PC-3 (cell line): ENCODE results near the gene AACS. TPM values are rescaled to one million over a fixed set of nuclear protein-coding genes. Genes with fewer than 3 reads are reported as not detected.

Experiments
- ATAC-seq: fragments of 200-7000 bp; cut with Tn5 transposase; 2 replicates; pipeline ENCODE4 v1.9.1; 2020; ENCODE audit warnings: mild to moderate bottlenecking, moderate library complexity
- BruUV-seq: library from RNA; stranded (reverse); fragments of 400-500 nt; replicated peaks from 2 replicates; lab custom pipeline; 2021; lab: Mats Ljungman, UMichigan
- CTCF ChIA-PET: fragments of 300-600 bp; sonication (Branson Sonifier 250); formaldehyde crosslinking; loops from one replicate; lab custom pipeline; 2022; ENCODE audit warnings: antibody characterized with exemption; lab: Charles Lee
- POLR2A ChIA-PET: fragments of 300-600 bp; sonication (Branson Sonifier 250); formaldehyde crosslinking; loops from one replicate; lab custom pipeline; 2022; ENCODE audit warnings: antibody characterized with exemption; ENCODE audit not compliant: unreplicated experiment; lab: Charles Lee
- DNase-seq: peaks from one replicate; pipeline ENCODE4 v3.0.0-alpha.2; 2015
- H2AFZ ChIP-seq: fragments of 300-600 bp; sonication (generic); 2 replicates; pipeline ENCODE4 v1.6.0; 2016; ENCODE audit warnings: antibody characterized with exemption, low read length
- H3F3A ChIP-seq: fragments of 300-600 bp; sonication (generic); one replicate; pipeline ENCODE4 v1.6.0; 2017; ENCODE audit warnings: antibody characterized with exemption, low read length, control low read depth, mild to moderate bottlenecking; ENCODE audit not compliant: unreplicated experiment
- H3K27ac ChIP-seq: fragments of 300-600 bp; sonication (generic); 2 replicates; pipeline ENCODE4 v1.5.1; 2016; ENCODE audit warnings: mild to moderate bottlenecking, low read length
- H3K27me3 ChIP-seq: fragments of 300-600 bp; sonication (generic); 2 replicates; pipeline ENCODE4 v1.6.1; 2016; ENCODE audit warnings: low read length, mixed read lengths
- H3K36me3 ChIP-seq: fragments of 300-600 bp; sonication (generic); 2 replicates; pipeline ENCODE4 v1.6.1; 2016; ENCODE audit warnings: low read depth, mixed run types, low read length, mixed read lengths
- H3K4me1 ChIP-seq: fragments of 300-600 bp; sonication (generic); 2 replicates; pipeline ENCODE4 v1.5.1; 2016; ENCODE audit warnings: low read length; ENCODE audit not compliant: insufficient read depth
- H3K4me2 ChIP-seq: fragments of 300-600 bp; sonication (generic); 2 replicates; pipeline ENCODE4 v1.6.0; 2016; ENCODE audit warnings: low read length
- H3K4me3 ChIP-seq: fragments of 300-600 bp; sonication (generic); 2 replicates; pipeline ENCODE4 v1.5.1; 2016; ENCODE audit warnings: mild to moderate bottlenecking, low read length, mixed read lengths
- H3K79me2 ChIP-seq: fragments of 300-600 bp; sonication (generic); 2 replicates; pipeline ENCODE4 v1.6.1; 2017; ENCODE audit warnings: low read length, mixed read lengths
- H3K9ac ChIP-seq: fragments of 300-600 bp; sonication (generic); 2 replicates; pipeline ENCODE4 v1.6.0; 2016; ENCODE audit warnings: mild to moderate bottlenecking, low read length
- H3K9me2 ChIP-seq: fragments of 300-600 bp; sonication (generic); replicated peaks from 2 replicates; pipeline ENCODE4 v1.6.1; 2016; ENCODE audit warnings: mixed run types, low read length, mixed read lengths
- H3K9me3 ChIP-seq: fragments of 300-600 bp; sonication (generic); 2 replicates; pipeline ENCODE4 v1.6.1; 2016; ENCODE audit warnings: low read length, mixed read lengths
- H4K20me1 ChIP-seq: fragments of 300-600 bp; sonication (generic); 2 replicates; pipeline ENCODE4 v1.6.1; 2016; ENCODE audit warnings: low read length, mixed read lengths
- CTCF ChIP-seq: fragments of 300-600 bp; sonication (generic); conservative IDR thresholded peaks from 2 replicates; pipeline ENCODE4 v1.5.1; 2017; ENCODE audit warnings: antibody characterized with exemption, low read depth, mild to moderate bottlenecking, low read length
- EZH2 ChIP-seq: fragments of 300-600 bp; sonication (generic); IDR thresholded peaks from one replicate; pipeline ENCODE4 v1.6.1; 2017; ENCODE audit warnings: antibody characterized with exemption, mild to moderate bottlenecking, low read length; ENCODE audit not compliant: unreplicated experiment
- EZH2phosphoT487 ChIP-seq: fragments of 300-600 bp; sonication (generic); IDR thresholded peaks from 2 replicates; pipeline ENCODE4 v1.6.1; 2018; ENCODE audit warnings: mild to moderate bottlenecking, antibody characterized with exemption, low read length, borderline replicate concordance
- intact Hi-C: fragments of 100-400 bp; cut with micrococcal nuclease; formaldehyde crosslinking; loops from 2 replicates; pipeline ENCODE4 v1.9.0; 2023
- total RNA-seq: library from RNA; depleted of rRNA; stranded (reverse); fragments of >200 nt; gene quantifications from 2 replicates; pipeline ENCODE4 v1.2.3, GENCODE V29; 2014

The AACS gene
- total RNA-seq, 1 experiment from 2014 or later: 31.9 TPM

DNA sequence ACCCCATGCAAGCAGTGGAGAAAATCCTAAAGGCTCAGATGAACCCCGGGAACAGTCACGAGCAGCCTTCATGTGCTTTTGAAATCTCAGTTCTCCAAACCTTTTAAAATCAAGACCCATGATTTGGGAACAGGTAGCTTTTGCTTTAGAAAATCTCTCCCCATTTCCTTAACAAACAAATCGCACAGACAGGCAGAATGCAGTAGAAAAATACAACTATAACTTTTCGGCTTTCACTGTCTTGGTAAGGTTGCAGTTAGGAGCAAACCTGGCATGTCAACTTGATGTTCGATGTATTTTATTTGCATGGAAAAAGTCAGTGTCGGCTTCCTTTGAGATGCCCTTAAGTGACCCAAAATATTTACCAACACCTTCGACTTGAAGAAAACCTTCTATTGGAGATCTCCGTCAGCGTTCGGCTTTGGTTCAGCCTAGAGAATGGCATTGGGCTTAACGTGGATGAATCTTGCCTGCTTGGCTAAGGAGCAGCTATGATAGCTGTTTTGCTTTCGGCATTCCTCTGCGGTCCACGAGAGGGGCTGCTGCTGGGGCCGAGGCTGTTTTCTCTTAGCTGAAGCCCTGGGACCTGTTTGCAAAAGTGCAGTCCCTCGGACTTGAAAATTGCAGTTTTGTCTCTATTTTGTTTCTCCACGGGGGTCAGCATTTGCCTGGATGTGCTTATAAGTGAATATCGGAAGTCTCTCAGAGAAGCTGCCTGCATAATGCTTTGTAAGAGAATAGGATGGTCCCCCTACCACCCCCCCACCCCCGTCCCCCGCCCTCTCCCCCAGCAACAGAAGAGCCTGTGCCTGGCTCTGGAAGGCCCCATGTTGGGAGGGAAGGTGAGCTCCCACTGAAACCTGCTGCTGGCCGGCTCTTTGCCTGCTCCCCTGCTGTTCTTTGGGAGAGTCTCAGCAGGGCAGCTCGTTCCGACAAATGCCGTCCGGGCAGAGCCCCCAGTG lies 122.8 kb downstream of the AACS start:
- H3K4me1 ChIP-seq: no peaks in the 10 kb centered on the region
- H3K4me3 ChIP-seq: no peak overlapping the region
- no TSS peak for BruUV-seq
- no peak overlapping the region for H2AFZ ChIP-seq
- H4K20me1 ChIP-seq: 0 out of 2 replicates have a peak, but pooled peaks cover 3% of the 10 kb centered on the region
- 0 out of 2 replicates have a peak overlapping the region, but pooled peaks have one; percentile 16 for H3K4me2 ChIP-seq
- H3K9me2 ChIP-seq: no peaks in the 10 kb centered on the region
- no peaks in the 10 kb centered on the region for H3F3A ChIP-seq
- H3K27me3 ChIP-seq: peaks cover 82% of the 10 kb centered on the region
- H3K9ac ChIP-seq: no peak overlapping the region
- no peaks in the 10 kb centered on the region for H3K79me2 ChIP-seq
- H3K27ac ChIP-seq: no peak overlapping the region
- DNase-seq (peak; percentile 13), ATAC-seq (no peak)
- ChIA-PET POLR2A (interaction anchor here (0.6 kb wide), 1 partner anchor 132 kb away, joined by 3 read pairs; no protein-coding TSS in a partner anchor), CTCF (interaction anchor here (1.1 kb wide), 1 partner anchor 15 kb away, joined by 5 read pairs; no protein-coding TSS in a partner anchor)
- H3K36me3 ChIP-seq: no peaks in the 10 kb centered on the region
- intact Hi-C loops: no loop called here
- no peaks in the 10 kb centered on the region for H3K9me3 ChIP-seq
- peak; percentile 68 for TF ChIP-seq EZH2phosphoT487
- no peak for TF ChIP-seq EZH2

GRCh38 chr12:125189015-125189414 lies 123.8 kb downstream of the AACS start:
- intact Hi-C loops: no loop called here
- Histone ChIP-seq H3F3A (no peaks in the 10 kb centered on the region), H3K4me1 (no peaks in the 10 kb centered on the region), H3K9ac (no peak overlapping the region), H3K27ac (no peak overlapping the region), H3K4me3 (no peak overlapping the region), H3K4me2 (no peak overlapping the region), H3K36me3 (no peaks in the 10 kb centered on the region), H3K27me3 (peaks cover 81% of the 10 kb centered on the region), H3K79me2 (no peaks in the 10 kb centered on the region), H3K9me2 (no peaks in the 10 kb centered on the region), H3K9me3 (no peaks in the 10 kb centered on the region), H4K20me1 (0 out of 2 replicates have a peak, but pooled peaks cover 3% of the 10 kb centered on the region), H2AFZ (no peak overlapping the region)
- CTCF ChIA-PET: interaction anchor here (0.6 to 1.1 kb wide), 3 partner anchors 14 to 1974 kb away, joined by 5 to 15 read pairs (median 5); no protein-coding TSS in a partner anchor
- DNase-seq: no peak
- POLR2A ChIA-PET: no interaction called here
- no TSS peak for BruUV-seq
- TF ChIP-seq EZH2phosphoT487: no peak
- no peak for TF ChIP-seq EZH2
- ATAC-seq: no peak

- no peak overlapping the region for H3K9ac ChIP-seq
- no peaks in the 10 kb centered on the region for H3K79me2 ChIP-seq
- DNase-seq (no peak), ATAC-seq (no peak)
- TF ChIP-seq EZH2 (no peak), CTCF (no peak), EZH2phosphoT487 (no peak)
- H4K20me1 ChIP-seq: 0 out of 2 replicates have a peak, but pooled peaks cover 3% of the 10 kb centered on the region
- ChIA-PET POLR2A (no interaction called here), CTCF (no interaction called here)
- H3K9me2 ChIP-seq: no peaks in the 10 kb centered on the region
- H3K4me1 ChIP-seq: no peaks in the 10 kb centered on the region
- H2AFZ ChIP-seq: no peak overlapping the region
- no peak overlapping the region for H3K4me3 ChIP-seq
- no TSS peak for BruUV-seq
- peaks cover 76% of the 10 kb centered on the region for H3K27me3 ChIP-seq
- H3K4me2 ChIP-seq: no peak overlapping the region
- H3K9me3 ChIP-seq: no peaks in the 10 kb centered on the region
- H3K36me3 ChIP-seq: no peaks in the 10 kb centered on the region
- no peak overlapping the region for H3K27ac ChIP-seq
- intact Hi-C loops: no loop called here
- no peaks in the 10 kb centered on the region for H3F3A ChIP-seq
Observed at GRCh38 chr12:125189502-125189901, 124.3 kb downstream of the AACS start.
